GM10248 (cell line): ENCODE data around the gene MPND.

Source experiments
- CTCF ChIA-PET: fragments of 300-600 bp; sonication (Branson Sonifier 250); formaldehyde crosslinking; extraction: SDS; loops from one replicate; lab custom pipeline; 2021; ENCODE audit warnings: antibody characterized with exemption; lab: Yijun Ruan, JAX
- POLR2A ChIA-PET: fragments of 350-650 bp; sonication (Branson Sonifier 250); formaldehyde crosslinking; extraction: SDS; loops from one replicate; lab custom pipeline; 2020; ENCODE audit warnings: antibody characterized with exemption; lab: Yijun Ruan, JAX
- DNase-seq: peaks from one replicate; pipeline ENCODE4 v3.0.0; 2012; ENCODE audit errors: extremely low spot score
- CTCF ChIP-seq: IDR thresholded peaks from 2 replicates; pipeline ENCODE4 v1.5.1; 2012; ENCODE audit warnings: mild to moderate bottlenecking, low read depth; ENCODE audit errors: extremely low read depth, missing control alignments, control extremely low read depth

Gene MPND

GRCh38 chr19:4305659-4306058, 37.7 kb upstream of the MPND start:
- ChIA-PET CTCF (interaction anchor here (1.2 to 1.5 kb wide), 3 partner anchors 14 to 166 kb away, joined by 3 to 6 read pairs (median 4); no protein-coding TSS in a partner anchor), POLR2A (no interaction called here)
- DNase-seq = no peak
- no peak for TF ChIP-seq CTCF

- no peak for DNase-seq
- POLR2A ChIA-PET = no interaction called here
Measured at GRCh38 chr19:4310247-4311121, 32.9 kb upstream of the MPND start.

GRCh38 chr19:4313847-4314490, 29.4 kb upstream of the MPND start:
- no peak for DNase-seq
- ChIA-PET CTCF (interaction anchor here (1.1 kb wide), 2 partner anchors 17 to 46 kb away, joined by 3 to 6 read pairs; no protein-coding TSS in a partner anchor), POLR2A (interaction anchor here (0.5 to 0.7 kb wide), 2 partner anchors 14 to 168 kb away, joined by 4 to 5 read pairs; no protein-coding TSS in a partner anchor)
- TF ChIP-seq CTCF = no peak

More at GRCh38 chr19:4310247-4311121, 32.9 kb upstream of the MPND start:
- no peak for TF ChIP-seq CTCF
- CTCF ChIA-PET = interaction anchor here (0.7 to 1.6 kb wide), 2 partner anchors 13 to 20 kb away, joined by 3 to 5 read pairs; no protein-coding TSS in a partner anchor

DNA sequence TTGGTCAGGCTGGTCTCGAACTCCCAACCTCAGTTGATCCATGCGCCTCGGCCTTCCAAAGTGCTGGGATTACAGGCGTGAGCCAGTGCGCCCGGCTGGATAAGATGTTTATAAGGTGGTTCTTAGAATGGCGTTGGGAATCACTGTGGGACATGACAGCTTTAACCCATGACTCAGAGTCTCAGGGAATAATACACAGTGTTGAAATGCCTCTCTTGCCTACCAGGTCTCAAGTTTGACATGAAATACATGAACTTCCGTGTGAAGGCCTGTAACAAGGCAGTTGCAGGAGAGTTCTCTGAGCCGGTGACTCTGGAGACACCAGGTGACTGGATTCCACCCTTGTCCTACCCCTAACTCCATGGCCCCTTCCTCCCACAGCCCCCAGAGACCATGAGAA, 26.4 kb upstream of the MPND start:
- ChIA-PET POLR2A (no interaction called here), CTCF (no interaction called here)
- TF ChIP-seq CTCF = no peak
- DNase-seq = no peak

- TF ChIP-seq CTCF = no peak
- ChIA-PET CTCF (interaction anchor here (1.2 to 4.9 kb wide), 4 partner anchors 11 to 51 kb away, joined by 3 to 28 read pairs (median 13); partner anchors contain the start of gene MPND), POLR2A (no interaction called here)
- peak; percentile 4 for DNase-seq
Measured at GRCh38 chr19:4318460-4318859, 24.9 kb upstream of the MPND start.

DNA sequence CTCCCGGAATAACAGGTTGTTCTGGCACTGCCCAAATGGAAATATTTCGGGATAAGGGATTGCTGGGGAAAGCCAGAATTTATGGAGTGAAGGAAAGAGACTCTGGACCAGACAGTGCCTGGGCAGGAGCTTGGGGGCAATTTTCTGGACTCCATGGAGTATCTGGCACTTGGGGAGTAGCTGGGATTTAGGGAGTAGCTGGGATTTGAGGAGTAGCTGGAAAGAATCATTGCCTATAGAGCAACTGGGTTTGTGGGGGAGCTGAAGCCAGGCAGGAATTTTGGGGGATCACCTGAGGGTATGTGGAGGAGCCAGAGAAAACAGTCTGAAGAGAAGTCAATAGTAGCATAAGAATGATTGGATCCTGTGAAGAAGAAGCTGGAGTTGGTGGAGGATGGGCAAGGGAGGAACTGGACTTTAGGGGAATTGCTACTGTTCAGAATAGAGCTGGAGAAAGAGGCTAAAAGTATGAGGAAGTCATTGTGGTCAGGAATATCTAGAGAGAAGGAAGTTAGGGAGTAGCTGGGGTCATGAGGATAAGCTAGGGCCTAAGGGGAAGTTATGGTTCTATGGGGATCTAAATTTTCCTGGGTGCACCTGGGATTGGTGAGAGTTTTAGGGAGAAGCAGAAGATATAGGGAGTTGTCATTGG, 24.2 kb upstream of the MPND start:
- CTCF ChIA-PET = interaction anchor here (0.9 to 4.9 kb wide), 7 partner anchors 12 to 81 kb away, joined by 3 to 28 read pairs (median 4); partner anchors contain the start of genes FSD1, MPND and SH3GL1
- DNase-seq = peak; percentile 3

More for the DNA sequence above, 24.2 kb upstream of the MPND start:
- POLR2A ChIA-PET = no interaction called here
- no peak for TF ChIP-seq CTCF
